Smooth muscle cell (in vitro differentiated cells): ENCODE data around the gene IL20RA. TPM values are rescaled to one million over a fixed set of nuclear protein-coding genes. Genes with fewer than 3 reads are reported as not detected.

Experiments
- DNase-seq: peaks from one replicate; lab custom pipeline; 2025; ENCODE audit not compliant: unreplicated experiment; lab: John Stamatoyannopoulos, UW
- H2AFZ ChIP-seq: fragments of 200-600 bp; sonication (generic); 2 replicates; pipeline ENCODE4 v1.6.0; 2016; ENCODE audit warnings: antibody characterized with exemption, low read depth, mild to moderate bottlenecking
- H3F3A ChIP-seq: fragments of 200-600 bp; sonication (generic); 2 replicates; pipeline ENCODE4 v1.6.0; 2017; ENCODE audit warnings: antibody characterized with exemption, low read depth
- H3K27ac ChIP-seq: fragments of 200-600 bp; sonication (generic); 2 replicates; pipeline ENCODE4 v1.5.1; 2016; ENCODE audit warnings: low read depth, mild to moderate bottlenecking
- H3K27me3 ChIP-seq: fragments of 200-600 bp; sonication (generic); 2 replicates; pipeline ENCODE4 v1.6.1; 2016; ENCODE audit warnings: low read depth, mild to moderate bottlenecking
- H3K36me3 ChIP-seq: fragments of 200-600 bp; sonication (generic); 2 replicates; pipeline ENCODE4 v1.5.1; 2016; ENCODE audit warnings: low read depth
- H3K4me1 ChIP-seq: fragments of 200-600 bp; sonication (generic); 2 replicates; pipeline ENCODE4 v1.5.1; 2016; ENCODE audit warnings: low read depth
- H3K4me2 ChIP-seq: fragments of 200-600 bp; sonication (generic); 2 replicates; pipeline ENCODE4 v1.6.0; 2016; ENCODE audit warnings: mild to moderate bottlenecking
- H3K4me3 ChIP-seq: fragments of 200-600 bp; sonication (generic); 2 replicates; pipeline ENCODE4 v1.5.1; 2016; ENCODE audit warnings: mild to moderate bottlenecking
- H3K79me2 ChIP-seq: fragments of 200-600 bp; sonication (generic); 2 replicates; pipeline ENCODE4 v1.6.0; 2016; ENCODE audit warnings: low read depth, mild to moderate bottlenecking
- H3K9ac ChIP-seq: fragments of 200-600 bp; sonication (generic); 2 replicates; pipeline ENCODE4 v1.6.0; 2016; ENCODE audit warnings: low read depth
- H3K9me3 ChIP-seq: fragments of 200-600 bp; sonication (generic); replicated peaks from 2 replicates; pipeline ENCODE4 v1.5.1; 2016; ENCODE audit warnings: low read depth
- H4K20me1 ChIP-seq: fragments of 200-600 bp; sonication (generic); 2 replicates; pipeline ENCODE4 v1.6.0; 2016; ENCODE audit warnings: low read depth
- WGBS: methylation state at CpG from one replicate; pipeline ENCODE4 v1.1.7; 2016; ENCODE audit warnings: low lambda C conversion rate; 5-methylcytosine and 5-hydroxymethylcytosine counted together
- polyA plus RNA-seq: library from polyadenylated mRNA; unstranded; fragments of >200 nt; fragmentation: Nextera tagmentation; extraction: Ambion mirVana; gene quantifications from 2 replicates; pipeline ENCODE4 v1.2.1, GENCODE V29; 2016
- total RNA-seq: library from RNA; depleted of rRNA; stranded (reverse); fragments of >200 nt; gene quantifications from 2 replicates; pipeline ENCODE4 v1.2.3, GENCODE V29; 2014
- TF ChIP-seq, protein P1 (sequence below): fragments of 200-600 bp; sonication (generic); IDR thresholded peaks from 2 replicates; pipeline ENCODE4 v1.5.1; 2017; ENCODE audit warnings: borderline replicate concordance, mild to moderate bottlenecking, antibody characterized with exemption; ENCODE audit not compliant: insufficient read depth, poor library complexity, severe bottlenecking

Gene IL20RA, protein sequence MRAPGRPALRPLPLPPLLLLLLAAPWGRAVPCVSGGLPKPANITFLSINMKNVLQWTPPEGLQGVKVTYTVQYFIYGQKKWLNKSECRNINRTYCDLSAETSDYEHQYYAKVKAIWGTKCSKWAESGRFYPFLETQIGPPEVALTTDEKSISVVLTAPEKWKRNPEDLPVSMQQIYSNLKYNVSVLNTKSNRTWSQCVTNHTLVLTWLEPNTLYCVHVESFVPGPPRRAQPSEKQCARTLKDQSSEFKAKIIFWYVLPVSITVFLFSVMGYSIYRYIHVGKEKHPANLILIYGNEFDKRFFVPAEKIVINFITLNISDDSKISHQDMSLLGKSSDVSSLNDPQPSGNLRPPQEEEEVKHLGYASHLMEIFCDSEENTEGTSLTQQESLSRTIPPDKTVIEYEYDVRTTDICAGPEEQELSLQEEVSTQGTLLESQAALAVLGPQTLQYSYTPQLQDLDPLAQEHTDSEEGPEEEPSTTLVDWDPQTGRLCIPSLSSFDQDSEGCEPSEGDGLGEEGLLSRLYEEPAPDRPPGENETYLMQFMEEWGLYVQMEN
- total RNA-seq: 2.9 and 3.8 TPM in 2 replicates
- 0.46 TPM in 1 of 2 replicates, not detected in the other for polyA plus RNA-seq

DNA sequence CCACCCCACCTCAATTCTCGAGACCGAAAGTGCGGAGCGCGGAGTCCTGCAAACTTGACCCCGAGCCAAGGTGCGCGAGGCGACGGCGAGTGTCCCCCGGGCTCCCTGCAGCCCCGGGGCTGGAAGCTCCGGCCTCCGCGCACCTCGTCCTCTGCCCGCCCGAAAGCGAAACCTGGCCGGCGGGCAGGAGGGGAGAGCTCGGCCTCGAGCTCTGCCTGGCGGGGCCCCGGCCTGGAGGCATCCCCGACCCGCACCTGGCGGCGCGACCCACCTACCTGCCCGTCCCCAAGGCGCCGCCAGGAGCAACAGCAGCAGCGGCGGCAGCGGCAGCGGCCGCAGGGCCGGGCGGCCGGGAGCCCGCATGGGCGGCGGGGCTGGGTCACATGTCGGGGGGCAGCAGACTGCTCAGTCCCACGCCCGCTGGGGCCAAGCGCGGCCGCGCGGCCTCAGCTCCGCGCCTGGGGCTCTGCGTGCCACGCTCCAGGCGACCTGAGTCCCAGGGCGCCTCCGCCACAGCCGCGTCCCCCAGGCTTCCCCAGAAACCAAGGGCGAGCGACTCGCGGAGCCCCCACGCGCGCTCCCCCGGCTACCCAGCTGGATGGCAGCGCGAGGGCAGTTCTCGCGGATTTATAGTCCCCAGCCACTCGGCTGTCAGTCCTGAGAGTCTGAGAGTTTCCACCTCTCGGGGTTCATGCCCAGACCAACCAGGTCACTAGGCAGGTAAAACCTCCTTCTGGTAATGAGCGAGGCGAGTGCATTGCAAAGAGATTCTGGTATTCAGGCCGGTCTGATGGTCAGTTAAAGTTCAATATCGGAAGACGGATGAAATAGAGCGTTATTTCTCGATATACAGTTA, at the start of gene IL20RA:
Gene IL20RA, minus strand, starts transcription at position 600 of the 856 bp plus-strand sequence. Its CDS starts 237 bp downstream, at position 363.
- H3K36me3 ChIP-seq: no peaks in the 10 kb centered on the region
- H3K4me1 ChIP-seq: no peaks in the 10 kb centered on the region
- peak within 1 kb of the TSS; percentile 84 for H3K4me3 ChIP-seq
- no peak within 1 kb of the TSS for H3K27ac ChIP-seq
- H3K79me2 ChIP-seq: no peaks in the 10 kb centered on the region
- peak within 1 kb of the TSS; percentile 95 for H2AFZ ChIP-seq
- no peak within 1 kb of the TSS for H3K9ac ChIP-seq
- DNase-seq: no peak
- H4K20me1 ChIP-seq: no peaks in the 10 kb centered on the region
- WGBS: 18% methylated on average over 51 of the region's 83 CpGs
- no peaks in the 10 kb centered on the region for H3K9me3 ChIP-seq
- no peaks in the 10 kb centered on the region for H3F3A ChIP-seq
- TF ChIP-seq, protein P1, sequence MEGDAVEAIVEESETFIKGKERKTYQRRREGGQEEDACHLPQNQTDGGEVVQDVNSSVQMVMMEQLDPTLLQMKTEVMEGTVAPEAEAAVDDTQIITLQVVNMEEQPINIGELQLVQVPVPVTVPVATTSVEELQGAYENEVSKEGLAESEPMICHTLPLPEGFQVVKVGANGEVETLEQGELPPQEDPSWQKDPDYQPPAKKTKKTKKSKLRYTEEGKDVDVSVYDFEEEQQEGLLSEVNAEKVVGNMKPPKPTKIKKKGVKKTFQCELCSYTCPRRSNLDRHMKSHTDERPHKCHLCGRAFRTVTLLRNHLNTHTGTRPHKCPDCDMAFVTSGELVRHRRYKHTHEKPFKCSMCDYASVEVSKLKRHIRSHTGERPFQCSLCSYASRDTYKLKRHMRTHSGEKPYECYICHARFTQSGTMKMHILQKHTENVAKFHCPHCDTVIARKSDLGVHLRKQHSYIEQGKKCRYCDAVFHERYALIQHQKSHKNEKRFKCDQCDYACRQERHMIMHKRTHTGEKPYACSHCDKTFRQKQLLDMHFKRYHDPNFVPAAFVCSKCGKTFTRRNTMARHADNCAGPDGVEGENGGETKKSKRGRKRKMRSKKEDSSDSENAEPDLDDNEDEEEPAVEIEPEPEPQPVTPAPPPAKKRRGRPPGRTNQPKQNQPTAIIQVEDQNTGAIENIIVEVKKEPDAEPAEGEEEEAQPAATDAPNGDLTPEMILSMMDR: no peak
- H3K4me2 ChIP-seq: peak within 1 kb of the TSS; percentile 94
- peaks cover 73% of the 10 kb centered on the region for H3K27me3 ChIP-seq

DNA sequence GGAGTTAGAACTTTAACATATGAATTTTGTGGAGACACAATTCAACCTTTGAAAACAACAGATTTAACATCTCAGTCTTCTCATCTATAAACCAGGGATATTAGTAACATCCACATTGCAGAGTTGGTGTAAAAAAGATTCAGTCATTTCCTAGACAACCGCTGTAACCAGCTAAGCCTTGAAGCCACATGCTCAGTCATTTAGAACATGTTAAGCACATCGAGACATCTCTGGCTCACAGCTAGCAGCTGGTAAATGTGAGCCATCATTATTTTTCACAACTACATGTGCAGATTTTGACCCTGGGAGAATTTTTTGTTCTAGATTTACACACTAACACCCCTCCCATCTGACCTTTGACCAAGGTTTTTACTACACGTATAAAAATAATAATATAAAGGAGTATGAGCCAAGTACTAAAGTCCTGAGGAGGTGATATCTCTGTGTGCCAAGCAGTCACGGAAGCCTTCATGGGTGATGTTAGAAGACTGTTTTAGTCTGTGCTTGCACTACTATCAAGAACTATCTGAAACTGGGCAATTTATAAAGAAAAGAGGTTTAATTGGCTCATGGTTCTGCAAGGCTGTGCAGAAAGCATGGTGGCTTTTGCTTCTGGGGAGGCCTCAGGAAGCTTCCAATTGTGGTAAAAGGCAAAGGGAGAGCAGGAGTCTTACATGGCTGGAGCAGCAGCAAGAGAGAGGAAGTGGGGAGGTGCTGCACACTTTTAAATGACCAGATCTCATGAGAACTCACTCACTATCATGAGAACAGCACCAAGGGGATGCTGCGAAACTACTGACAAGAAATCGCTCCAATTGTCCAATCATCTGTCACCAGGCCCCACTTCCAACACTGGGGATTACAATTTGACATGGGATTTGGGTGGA, 48.7 kb upstream of the IL20RA start:
- Histone ChIP-seq H3K27ac (no peak overlapping the region), H3F3A (no peaks in the 10 kb centered on the region), H3K4me1 (no peaks in the 10 kb centered on the region), H3K9ac (no peak overlapping the region), H3K4me3 (no peak overlapping the region), H2AFZ (no peak overlapping the region), H3K4me2 (no peak overlapping the region), H4K20me1 (no peaks in the 10 kb centered on the region), H3K36me3 (no peaks in the 10 kb centered on the region), H3K79me2 (no peaks in the 10 kb centered on the region), H3K27me3 (no peaks in the 10 kb centered on the region), H3K9me3 (no peaks in the 10 kb centered on the region)
- TF ChIP-seq, protein P1: no peak
- 81% methylated on average over 6 of the region's 6 CpGs for WGBS
- no peak for DNase-seq

DNA sequence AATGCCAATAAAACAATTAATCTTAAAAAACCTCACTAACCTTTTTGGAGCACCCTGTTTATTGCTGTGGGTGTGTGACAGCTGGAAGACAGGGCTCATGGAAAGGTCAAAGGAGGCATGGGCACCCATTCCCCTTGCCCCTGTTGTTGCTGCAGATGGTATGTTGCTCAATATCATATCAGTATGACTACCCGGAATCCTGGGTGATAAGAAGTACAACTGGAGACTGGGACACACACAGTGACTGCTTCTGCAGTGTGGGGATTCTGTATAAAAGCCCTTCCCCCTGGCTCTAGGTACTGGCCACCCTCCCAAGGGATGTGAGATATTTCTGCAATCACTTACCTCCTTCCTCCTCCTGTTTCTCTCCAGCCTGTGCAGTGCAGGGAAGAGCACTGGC, 47.3 kb upstream of the IL20RA start:
- Histone ChIP-seq H3K27me3 (no peaks in the 10 kb centered on the region), H3K27ac (no peak overlapping the region), H3K4me2 (no peak overlapping the region), H3F3A (no peaks in the 10 kb centered on the region), H4K20me1 (no peaks in the 10 kb centered on the region), H3K9ac (no peak overlapping the region), H3K9me3 (no peaks in the 10 kb centered on the region), H3K4me3 (no peak overlapping the region), H3K4me1 (no peaks in the 10 kb centered on the region), H3K79me2 (no peaks in the 10 kb centered on the region), H2AFZ (no peak overlapping the region), H3K36me3 (no peaks in the 10 kb centered on the region)
- WGBS: 36% methylated on average over 1 of the region's 1 CpG
- TF ChIP-seq, protein P1: no peak
- DNase-seq: no peak
